Right cardiac atrium (tissue), 5 donors: ENCODE results near the gene HOXB1. TPM values are rescaled to one million over a fixed set of nuclear protein-coding genes. Genes with fewer than 3 reads are reported as not detected.

Experiments
- ATAC-seq, 2 donors: fragments of 200-7000 bp; cut with Tn5 transposase; one replicate each; pipeline versions ENCODE4 v1.8.0 to v1.9.1; 2020; ENCODE audit warnings: moderate library complexity in 2 of 2, mild to moderate bottlenecking in 1 of 2
- DNase-seq, 3 donors: peaks; one replicate each; pipeline ENCODE4 v3.0.0-alpha.2; 2020
- H3K27ac ChIP-seq: one replicate; pipeline ENCODE4 v1.5.1; 2013; ENCODE audit warnings: mild to moderate bottlenecking, low read length, control low read depth, moderate library complexity
- H3K27me3 ChIP-seq: one replicate; pipeline ENCODE4 v1.6.1; 2013; ENCODE audit not compliant: control insufficient read depth, insufficient read depth
- H3K4me1 ChIP-seq: one replicate; pipeline ENCODE4 v1.6.1; 2013; ENCODE audit warnings: low read length; ENCODE audit not compliant: control insufficient read depth, insufficient read depth
- H3K4me3 ChIP-seq: one replicate; pipeline ENCODE4 v1.5.1; 2013; ENCODE audit warnings: low read length, control low read depth
- H3K9me3 ChIP-seq: one replicate; pipeline ENCODE4 v1.6.1; 2013; ENCODE audit warnings: low read length; ENCODE audit not compliant: control insufficient read depth
- WGBS: extraction: QIAGEN DNeasy Blood & Tissue Kit; methylation state at CpG from one replicate; pipeline ENCODE4 v1.1.7; 2013; 5-methylcytosine and 5-hydroxymethylcytosine counted together
- intact Hi-C, 4 donors: fragments of 100-400 bp; cut with DNase I; formaldehyde crosslinking; loops; one replicate each; pipeline versions ENCODE4 v1.11.0 to v1.14.0; 2022 to 2023
- polyA plus RNA-seq: library from polyadenylated mRNA; stranded (reverse); fragments of 200-250 nt; gene quantifications from one replicate; pipeline ENCODE4 v1.2.3, GENCODE V29; 2013
- total RNA-seq, 4 donors: library from RNA; stranded (reverse); fragmentation: NEBNext Ultra II Directional; extraction: Animal tissue kit (Norgen Biotek cat#: 25700); gene quantifications; one replicate each; pipeline ENCODE4 v1.2.1, GENCODE V29; 2021
- donor health status: healthy with polysubstance abuse.
- donor health status: DM: no; HTN: yes; CAD: no.
- donor health status: DM: no; HTN: no; CAD: no.
- donor health status: DM: no; HTN: yes; CAD: no; lungs with severe emphysema.
- donor health status: DM: yes; HTN: yes; CAD: no.

The HOXB1 gene
- total and polyA plus RNA-seq, 5 donors: not detected

DNA sequence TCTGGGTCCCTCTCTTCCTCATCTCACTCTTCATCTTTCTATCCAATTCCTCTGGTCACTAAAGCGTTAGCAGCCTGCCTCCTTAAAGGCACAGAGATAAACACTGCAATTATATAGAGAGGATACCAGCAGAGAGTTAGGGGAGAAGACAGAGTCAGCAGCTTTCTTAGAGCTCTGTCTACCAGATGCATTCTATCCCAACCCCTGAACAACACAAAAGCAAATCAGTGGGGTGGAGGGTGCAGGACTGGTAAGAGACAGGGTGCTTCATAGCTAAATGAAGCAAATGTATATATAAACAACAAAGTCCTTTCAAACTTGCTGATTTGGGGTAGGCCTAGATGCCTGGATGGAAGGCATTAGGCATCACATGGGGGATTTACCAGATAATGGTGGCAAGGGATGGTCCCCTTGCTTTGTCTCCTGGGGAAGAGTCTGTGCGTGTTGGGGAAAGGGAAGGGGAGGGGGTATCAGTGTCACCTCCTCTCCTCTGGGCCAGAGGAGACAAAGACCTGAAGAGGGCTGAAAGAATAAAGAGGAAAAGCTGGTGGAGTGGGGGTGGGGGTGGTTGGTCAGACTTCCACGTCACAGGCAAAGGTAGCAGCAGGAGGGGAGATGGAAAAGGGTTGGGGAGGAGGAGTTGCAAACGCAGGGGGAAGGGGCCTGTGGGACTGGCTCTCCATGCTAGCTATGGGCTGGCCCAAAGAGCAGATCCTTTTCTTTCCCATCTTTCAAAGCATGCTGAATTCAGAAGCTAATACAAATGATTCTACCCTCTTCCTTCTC, 35.3 kb upstream of the HOXB1 start:
- intact Hi-C loops: no loop called here
- 57% methylated on average over 4 of the region's 4 CpGs for WGBS
- Histone ChIP-seq H3K4me3 (no peak overlapping the region), H3K9me3 (no peaks in the 10 kb centered on the region), H3K27ac (no peak overlapping the region), H3K4me1 (peaks cover 8% of the 10 kb centered on the region), H3K27me3 (no peaks in the 10 kb centered on the region)
- DNase-seq (no peak), ATAC-seq (no peak)

DNA sequence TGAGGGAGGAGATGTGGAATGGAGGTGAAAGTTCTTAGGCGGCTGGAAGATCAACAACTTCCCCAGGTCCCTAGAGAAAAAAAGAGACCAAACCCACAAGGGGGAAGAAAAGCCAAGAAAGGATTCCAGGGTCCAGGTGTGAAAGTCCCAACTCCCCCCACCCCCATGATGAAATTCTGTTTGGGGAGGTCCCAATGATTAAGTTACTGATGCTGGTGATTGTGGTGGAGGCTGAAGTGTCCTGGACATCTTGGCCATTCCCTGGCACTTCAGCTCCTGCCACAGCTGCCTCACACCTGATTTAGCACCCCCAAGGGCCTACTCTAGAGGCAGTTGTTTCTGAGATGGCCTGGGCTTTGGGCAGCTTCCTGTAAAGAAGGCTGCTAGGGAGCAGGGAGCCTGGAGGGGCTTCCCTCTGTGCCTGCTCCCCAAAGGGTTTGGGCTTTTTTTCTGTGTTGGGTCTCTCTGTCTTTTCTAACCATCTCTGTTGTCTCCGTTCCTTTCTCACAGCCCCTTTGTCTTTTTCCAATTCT, 34.3 kb upstream of the HOXB1 start:
- peaks cover 6% of the 10 kb centered on the region for H3K4me1 ChIP-seq
- no peak overlapping the region for H3K27ac ChIP-seq
- intact Hi-C loops: no loop called here
- no peaks in the 10 kb centered on the region for H3K9me3 ChIP-seq
- H3K27me3 ChIP-seq: no peaks in the 10 kb centered on the region
- ATAC-seq (no peak), DNase-seq (no peak)
- WGBS: 54% methylated on average over 2 of the region's 2 CpGs
- H3K4me3 ChIP-seq: peak overlapping the region; percentile 41

DNA sequence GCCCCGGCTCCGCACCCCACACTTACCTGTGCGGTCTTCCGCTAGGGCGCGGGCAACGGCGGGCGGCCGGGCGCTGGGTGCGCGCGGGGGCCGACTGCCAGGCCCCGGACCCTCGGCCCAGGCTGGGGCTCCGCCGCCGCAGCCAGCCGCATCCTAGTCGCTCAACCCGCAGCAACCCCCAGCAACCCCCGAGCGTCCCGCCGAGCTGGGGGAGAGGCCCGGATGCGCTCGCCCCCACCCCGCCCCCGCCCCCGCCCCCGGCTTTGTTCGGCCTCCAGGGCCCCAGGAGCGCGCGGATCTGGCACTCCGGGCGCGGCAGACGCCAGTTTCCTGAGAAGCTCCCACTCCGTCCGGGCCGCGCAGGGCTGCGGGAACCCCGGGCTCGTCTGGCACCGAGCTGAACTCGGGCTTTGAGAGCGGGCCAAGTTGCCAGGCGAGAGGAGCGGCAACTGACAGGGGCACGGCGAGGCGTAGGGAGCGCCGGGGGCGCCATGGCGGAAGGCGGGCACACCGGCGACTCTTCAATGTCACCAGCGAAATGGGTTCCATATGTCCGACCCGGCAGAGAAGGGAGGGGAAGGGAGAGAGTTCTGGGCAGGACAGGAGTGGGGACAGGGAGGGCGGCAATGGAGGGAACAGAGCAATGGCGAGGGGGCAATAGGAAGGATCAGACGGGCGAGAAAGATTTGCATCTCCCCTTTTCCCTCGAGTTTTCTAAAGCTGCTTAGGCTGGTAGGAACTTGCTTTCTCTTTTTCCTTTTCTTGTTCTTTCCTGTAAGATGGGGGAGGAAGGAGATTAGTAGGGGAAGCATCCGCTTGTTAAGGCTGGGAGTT, 33.6 kb upstream of the HOXB1 start:
- intact Hi-C loops: no loop called here
- H3K4me3 ChIP-seq: peak overlapping the region; percentile 41
- peak overlapping the region; percentile 1 for H3K27ac ChIP-seq
- no peaks in the 10 kb centered on the region for H3K27me3 ChIP-seq
- 8% methylated on average over 73 of the region's 73 CpGs for WGBS
- peaks cover 6% of the 10 kb centered on the region for H3K4me1 ChIP-seq
- ATAC-seq (peak; percentile 51 to 52), DNase-seq (peak in 1 of 3 donors; percentile 59)
- no peaks in the 10 kb centered on the region for H3K9me3 ChIP-seq

DNA sequence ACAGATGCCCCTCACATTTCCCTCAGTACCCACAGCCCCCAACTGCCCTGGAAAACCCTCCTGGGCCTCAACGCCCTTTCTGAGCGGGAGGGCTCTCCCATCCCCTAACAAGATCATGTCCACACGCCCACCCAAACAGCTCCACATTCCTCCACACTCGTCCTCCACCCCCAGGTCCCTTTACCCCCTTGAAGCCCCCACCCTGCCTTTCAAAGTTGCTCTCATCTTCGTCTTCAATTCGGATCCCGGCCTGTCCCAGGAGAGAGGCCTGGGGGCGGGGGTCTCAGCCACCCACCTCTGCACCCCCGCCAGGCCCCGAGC, 33.0 kb upstream of the HOXB1 start:
- DNase-seq: no peak
- no peak for ATAC-seq
- H3K4me3 ChIP-seq: peak overlapping the region; percentile 41
- H3K27me3 ChIP-seq: no peaks in the 10 kb centered on the region
- peaks cover 6% of the 10 kb centered on the region for H3K4me1 ChIP-seq
- 23% methylated on average over 10 of the region's 10 CpGs for WGBS
- H3K27ac ChIP-seq: no peak overlapping the region
- intact Hi-C loops: no loop called here
- H3K9me3 ChIP-seq: no peaks in the 10 kb centered on the region

DNA sequence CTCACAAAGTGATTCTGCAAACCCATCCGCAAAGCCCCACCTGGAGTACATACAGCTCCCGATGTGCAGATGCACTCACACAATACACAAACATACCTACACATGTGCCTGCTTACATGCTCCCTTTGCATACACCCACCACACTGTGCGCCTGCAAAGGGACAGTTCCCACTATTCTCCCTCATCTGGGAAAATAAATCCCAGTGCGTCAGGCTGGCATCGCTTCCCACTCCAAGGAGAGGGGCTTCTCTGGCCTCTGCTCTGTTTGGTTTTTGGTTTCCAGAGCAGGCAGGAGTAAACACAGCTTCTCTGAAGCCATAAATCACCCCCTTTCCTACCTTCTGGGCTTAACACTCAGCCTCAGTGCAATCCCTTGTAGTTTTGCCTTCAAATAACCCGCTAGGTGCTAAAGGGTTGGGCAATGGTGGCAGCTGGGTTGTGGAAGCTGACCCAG, 32.6 kb upstream of the HOXB1 start:
- intact Hi-C loops: no loop called here
- no peaks in the 10 kb centered on the region for H3K27me3 ChIP-seq
- peaks cover 6% of the 10 kb centered on the region for H3K4me1 ChIP-seq
- no peak overlapping the region for H3K4me3 ChIP-seq
- ATAC-seq (no peak), DNase-seq (no peak)
- 70% methylated on average over 6 of the region's 6 CpGs for WGBS
- peak overlapping the region; percentile 10 for H3K27ac ChIP-seq
- no peaks in the 10 kb centered on the region for H3K9me3 ChIP-seq

DNA sequence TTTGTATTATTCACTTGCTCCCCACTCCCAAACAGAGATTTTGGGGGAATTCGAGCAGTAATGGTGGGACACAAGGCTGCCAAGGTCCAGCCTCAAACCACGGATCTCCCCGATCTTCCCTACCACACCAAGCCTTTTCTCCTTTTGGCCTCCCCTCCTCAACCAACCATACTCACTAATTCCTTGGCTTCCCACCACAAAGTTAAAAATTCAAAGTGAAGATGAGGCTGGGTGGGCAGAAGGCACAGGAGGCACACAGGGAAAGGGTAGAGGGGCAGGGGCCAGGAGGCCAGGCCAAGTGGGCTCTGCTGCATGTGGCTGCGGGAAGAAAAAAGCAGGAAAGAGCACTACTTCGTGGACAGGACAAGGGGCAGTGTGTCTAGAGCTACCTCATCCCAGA, 32.1 kb upstream of the HOXB1 start:
- no peak for ATAC-seq
- peaks cover 6% of the 10 kb centered on the region for H3K4me1 ChIP-seq
- H3K27me3 ChIP-seq: no peaks in the 10 kb centered on the region
- H3K4me3 ChIP-seq: no peak overlapping the region
- 58% methylated on average over 5 of the region's 5 CpGs for WGBS
- intact Hi-C loops: no loop called here
- no peaks in the 10 kb centered on the region for H3K9me3 ChIP-seq
- no peak for DNase-seq
- no peak overlapping the region for H3K27ac ChIP-seq

DNA sequence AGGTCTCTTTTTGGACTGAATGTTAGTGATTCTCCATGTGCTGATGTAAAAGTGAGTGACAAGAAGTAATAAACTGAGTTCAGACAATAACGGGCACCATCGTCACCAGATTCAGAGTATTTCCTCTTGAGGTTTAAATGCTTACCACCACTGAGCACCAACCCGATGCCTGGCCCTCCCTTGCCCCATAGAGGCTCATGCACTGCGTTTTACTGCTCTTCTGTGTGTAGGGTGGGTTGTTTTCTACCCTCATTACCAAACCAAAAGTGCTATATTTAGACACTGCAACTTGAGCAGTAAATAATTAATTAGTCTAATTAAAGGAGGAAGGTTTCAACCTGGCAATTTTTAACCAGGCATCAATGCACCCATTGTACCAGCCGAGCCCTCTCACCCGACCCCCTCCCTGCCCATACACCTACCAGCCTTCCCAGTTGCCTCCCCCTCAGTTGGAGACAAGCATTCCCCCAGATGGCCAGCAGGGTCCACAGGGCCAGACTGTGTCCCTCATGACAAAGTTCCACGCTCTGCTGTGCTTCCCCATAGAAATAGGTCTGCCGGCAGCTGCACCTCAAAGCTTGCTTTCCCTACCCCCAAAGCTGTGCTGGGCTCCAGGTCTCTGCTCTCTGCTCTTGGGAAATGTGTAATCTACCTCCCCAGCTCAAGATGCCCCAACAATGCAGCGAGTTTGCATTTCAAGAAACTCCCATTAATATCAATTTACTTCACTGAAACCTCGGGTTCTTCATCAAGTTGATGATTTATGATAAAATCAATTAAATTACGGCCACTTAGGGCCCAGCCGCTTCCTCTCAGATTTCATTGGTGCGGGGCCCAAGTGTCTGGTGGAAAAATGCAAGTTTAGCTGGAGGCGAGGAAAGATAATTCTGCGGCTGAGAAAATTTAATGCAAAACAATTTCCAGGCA, 31.3 kb upstream of the HOXB1 start:
- 67% methylated on average over 15 of the region's 15 CpGs for WGBS
- no peaks in the 10 kb centered on the region for H3K27me3 ChIP-seq

DNA sequence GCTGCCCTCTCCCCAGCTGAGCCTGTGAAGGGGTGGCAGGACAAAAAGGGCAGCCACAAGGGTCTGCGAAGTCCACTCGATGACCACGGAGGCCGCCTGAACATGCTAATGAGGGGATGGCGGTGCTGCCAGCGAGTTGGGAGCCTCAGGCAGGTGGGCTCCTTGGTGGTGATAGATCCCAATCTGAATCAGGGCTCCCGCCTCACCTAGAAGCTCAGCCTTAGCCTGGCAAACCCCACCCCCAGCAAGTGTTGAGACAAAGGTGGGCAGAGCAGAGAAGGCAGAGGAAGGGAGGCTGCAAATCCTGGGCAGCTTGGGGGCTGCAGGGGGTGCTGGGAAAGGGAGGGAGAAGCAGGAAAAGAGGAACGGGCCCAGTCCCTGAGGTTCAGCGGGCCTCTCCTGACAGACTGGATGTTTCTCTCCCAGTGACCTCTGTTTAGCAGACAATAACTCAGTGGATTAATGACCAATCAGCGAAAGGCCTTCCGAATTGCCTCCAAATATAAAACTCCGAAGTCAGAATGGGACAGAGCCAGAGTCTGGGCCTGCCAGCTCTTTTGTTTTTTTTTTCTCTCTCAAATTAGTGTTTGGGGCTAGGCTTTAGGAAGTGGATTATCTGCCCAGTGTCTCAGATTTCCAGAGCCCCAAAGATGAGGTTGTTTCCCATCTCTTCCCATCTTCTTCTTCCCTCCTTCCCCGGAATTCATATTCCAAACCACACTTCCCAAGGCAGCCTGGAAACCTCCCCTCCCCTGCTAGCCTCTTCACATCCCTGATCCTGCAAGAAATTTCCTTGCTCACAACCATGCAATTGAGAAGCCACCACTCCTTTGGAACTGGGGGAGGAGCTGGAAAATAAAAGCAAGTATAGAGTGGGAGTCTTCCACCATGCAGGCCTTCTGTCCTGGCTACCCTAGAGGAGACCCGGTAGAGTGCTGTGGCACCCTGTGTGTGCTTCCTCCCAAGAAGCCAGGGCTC, 29.3 kb upstream of the HOXB1 start:
- Histone ChIP-seq H3K4me3 (no peak overlapping the region), H3K27me3 (no peaks in the 10 kb centered on the region), H3K4me1 (peaks cover 1% of the 10 kb centered on the region), H3K27ac (no peak overlapping the region), H3K9me3 (no peaks in the 10 kb centered on the region)
- intact Hi-C loops: no loop called here
- DNase-seq (no peak), ATAC-seq (no peak)
- WGBS: 60% methylated on average over 14 of the region's 14 CpGs

More for the DNA sequence above, 31.3 kb upstream of the HOXB1 start:
- H3K4me3 ChIP-seq: no peak overlapping the region
- intact Hi-C loops: no loop called here
- peaks cover 4% of the 10 kb centered on the region for H3K4me1 ChIP-seq
- DNase-seq (no peak), ATAC-seq (no peak)
- no peak overlapping the region for H3K27ac ChIP-seq
- no peaks in the 10 kb centered on the region for H3K9me3 ChIP-seq

DNA sequence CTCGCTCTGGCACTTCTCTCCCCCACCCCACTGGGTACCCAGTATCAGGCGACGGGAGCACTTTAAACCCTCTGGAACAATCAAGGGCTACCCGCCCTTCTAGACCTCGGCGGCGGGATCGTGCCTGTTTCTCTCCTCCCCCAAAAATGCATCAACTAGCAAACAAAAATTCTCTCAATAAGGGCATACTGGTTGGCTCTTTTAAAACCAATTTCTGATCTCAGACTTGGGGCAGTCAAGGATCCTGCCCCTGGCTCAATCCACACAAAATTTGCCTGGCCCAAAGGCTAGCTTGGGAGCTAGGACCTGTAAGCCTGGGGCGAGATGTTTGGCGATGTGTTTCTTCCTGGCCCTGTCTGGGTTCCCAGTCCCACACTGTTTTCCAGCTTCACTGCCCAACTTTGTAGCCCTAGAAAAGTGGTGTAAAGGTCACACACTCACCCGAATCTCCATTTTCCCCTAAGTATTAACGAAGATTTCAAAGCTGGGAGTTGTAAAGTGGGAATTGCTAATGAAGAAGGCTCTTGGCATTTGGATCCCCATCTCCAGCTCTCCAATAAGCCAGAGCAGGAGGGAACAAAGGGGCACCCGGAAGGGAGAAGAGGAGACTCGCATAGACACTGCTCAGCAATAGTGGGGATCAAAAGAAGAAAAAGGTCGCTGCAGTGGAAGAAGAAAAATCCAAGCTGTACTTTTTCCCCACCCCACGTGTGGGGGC, 28.5 kb upstream of the HOXB1 start:
- H3K27ac ChIP-seq: no peak overlapping the region
- H3K4me1 ChIP-seq: peaks cover 1% of the 10 kb centered on the region
- H3K9me3 ChIP-seq: no peaks in the 10 kb centered on the region
- no peak overlapping the region for H3K4me3 ChIP-seq
- DNase-seq (no peak), ATAC-seq (no peak)
- intact Hi-C loops: no loop called here
- 66% methylated on average over 16 of the region's 16 CpGs for WGBS
- H3K27me3 ChIP-seq: no peaks in the 10 kb centered on the region
